ENCODE results near the gene MRPL24. TPM values are rescaled to one million over a fixed set of nuclear protein-coding genes. Genes with fewer than 3 reads are reported as not detected.

Gene MRPL24
- total and polyA plus RNA-seq, 2 of the 4 experiments (the other 2 are of a cell fraction) = 68.8 to 99.5 TPM

DNA sequence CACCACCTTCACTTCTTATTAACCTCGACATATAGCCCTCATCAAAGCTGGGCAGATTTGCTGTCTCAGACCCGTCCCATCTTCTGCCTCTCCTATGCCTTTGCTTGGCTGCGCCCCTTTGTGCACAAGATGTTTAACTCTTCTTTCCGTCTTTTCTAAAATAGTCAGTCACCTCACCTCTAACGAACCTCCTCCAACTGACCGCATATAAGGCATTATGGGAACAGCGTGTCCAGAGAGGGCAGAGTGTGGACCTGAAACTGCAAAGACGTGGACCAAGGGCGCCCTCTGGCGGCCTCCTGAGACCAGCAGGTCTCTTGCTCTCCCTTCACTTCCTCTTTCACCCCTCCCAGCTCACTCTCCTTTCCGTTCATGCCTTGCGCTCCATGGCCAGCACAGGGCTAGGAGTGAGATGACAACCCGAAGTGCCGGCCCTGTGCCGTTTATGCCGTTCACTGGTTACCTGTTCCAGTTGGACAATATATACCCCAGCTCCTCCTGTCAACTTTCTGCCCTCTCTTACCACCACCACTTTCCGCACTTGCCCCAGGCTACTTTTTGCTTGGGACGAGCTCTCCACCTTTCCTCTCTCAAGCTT lies 15.1 kb downstream of the MRPL24 start (continued):
- peak; percentile 96 for TF ChIP-seq RAD21 (IDR thresholded peaks at IDR 0.05; ENCODE audit: low read length)
- no peak for TF ChIP-seq RFX5 (IDR thresholded peaks at IDR 0.05; ENCODE audit: low read depth, low read length)

DNA sequence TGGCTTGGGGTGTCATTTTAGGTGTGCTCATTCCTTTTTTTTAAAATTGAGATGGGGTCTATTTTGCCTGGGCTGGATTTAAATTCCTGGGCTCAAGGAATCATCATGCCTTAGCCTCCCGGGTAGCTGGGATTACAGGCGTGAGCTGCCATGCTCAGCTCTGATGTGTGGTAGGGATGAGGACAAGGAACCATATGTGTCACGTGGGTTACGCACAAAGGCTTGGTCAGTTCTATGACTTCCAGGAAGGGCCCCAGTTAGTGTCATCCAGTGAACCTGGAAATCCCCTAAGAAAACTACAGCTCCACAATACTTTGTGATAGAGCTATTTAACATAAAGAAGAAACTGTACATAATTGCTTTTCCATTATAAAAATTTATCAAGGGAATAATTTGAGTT lies 19.4 kb downstream of the MRPL24 start:
- no peak overlapping the region for H2BK15ac ChIP-seq (ENCODE audit: low read depth, low read length)
- in situ Hi-C loops (cut with MboI; ENCODE audit: low sequenced_read_pairs) = loop anchor here (5.0 kb wide), 1 partner anchor 34 kb away; no protein-coding TSS in a partner anchor
- no TSS peak for BruUV-seq (replicated peaks)
- no peak overlapping the region for H3K4me3 ChIP-seq (ENCODE audit: insufficient read depth, low read depth, low read length)
- H3K9ac ChIP-seq (ENCODE audit: low read depth, low read length) = no peak overlapping the region
- H4K5ac ChIP-seq (ENCODE audit: low read depth, low read length) = no peak overlapping the region
- H3K4me2 ChIP-seq (ENCODE audit: low read depth, low read length) = no peak overlapping the region
- no peak for DNase-seq
- ChIA-PET CTCF (interaction anchor here (2.5 kb wide), 1 partner anchor 32 kb away, joined by 10 read pairs; no protein-coding TSS in a partner anchor), POLR2A (ENCODE audit: unreplicated experiment) (no interaction called here)
- no peak overlapping the region for H3K56ac ChIP-seq (ENCODE audit: extremely low read depth, insufficient read depth, low read length)
- H4K8ac ChIP-seq (ENCODE audit: low read depth in 2 of 2, low read length in 2 of 2) = no peak overlapping the region
- H3K18ac ChIP-seq (ENCODE audit: low read depth, low read length) = no peak overlapping the region
- peaks cover 8 to 49% of the 10 kb centered on the region in 2 experiments; a peak in 3 of 4 replicates for H3K79me1 ChIP-seq (ENCODE audit: low read depth in 1 of 2, low read length in 2 of 2)
- H2BK120ac ChIP-seq (ENCODE audit: low read depth, low read length) = no peak overlapping the region
- dilution Hi-C loops (cut with HindIII; ENCODE audit: low sequenced_read_pairs, unreplicated experiment) = no loop called here
- no peak for ATAC-seq (ENCODE audit: low read depth)
- no peak overlapping the region for H3K4ac ChIP-seq (ENCODE audit: low read depth, low read length)
- H4K20me1 ChIP-seq (ENCODE audit: insufficient read depth, low read length) = peaks cover 33% of the 10 kb centered on the region
- peaks cover 32% of the 10 kb centered on the region for H3K36me3 ChIP-seq (ENCODE audit: control insufficient read depth, insufficient read depth, low read length)
- H2BK20ac ChIP-seq (ENCODE audit: low read depth, low read length) = no peak overlapping the region
- TF ChIP-seq MAZ (IDR thresholded peaks at IDR 0.05; ENCODE audit: borderline replicate concordance, low read depth, low read length) = no peak
- H3K27me3 ChIP-seq (ENCODE audit: control insufficient read depth, insufficient read depth, low read length) = no peaks in the 10 kb centered on the region
- intact Hi-C loops (cut with micrococcal nuclease) = loop anchor here (10.0 kb wide), 2 partner anchors 203 to 217 kb away; partner anchors contain the start of genes LRRC71 and MEF2D
- H3K27ac ChIP-seq (ENCODE audit: insufficient read depth, low read length) = no peak overlapping the region
- H2BK5ac ChIP-seq (ENCODE audit: low read depth, low read length, poor library complexity, severe bottlenecking) = no peak overlapping the region
- no peak overlapping the region for H3K14ac ChIP-seq (replicated peaks; ENCODE audit: low read depth, low read length)
- H3K9me1 ChIP-seq (ENCODE audit: insufficient read depth, low read length) = no peaks in the 10 kb centered on the region
- no peak overlapping the region for H3K23ac ChIP-seq (ENCODE audit: low read depth, low read length)
- H3K9me3 ChIP-seq (ENCODE audit: control insufficient read depth, insufficient read depth, low read length) = no peaks in the 10 kb centered on the region
- H3K4me1 ChIP-seq (ENCODE audit: control insufficient read depth, insufficient read depth, low read length) = peaks cover 3% of the 10 kb centered on the region; the same call in 1 of the 2 replicates
- WGBS, 2 experiments (ENCODE audit: extremely low coverage in 2 of 2, insufficient read length in 1 of 2) = no CpG with 5 or more reads among the region's 4 CpGs
- no peak overlapping the region for H4K91ac ChIP-seq (ENCODE audit: insufficient read depth, low read depth, low read length)
- H2AK5ac ChIP-seq (ENCODE audit: low read depth, low read length) = no peak overlapping the region
- no peak overlapping the region for H2AFZ ChIP-seq (replicated peaks; ENCODE audit: low read length, poor library complexity)
- no peak overlapping the region for H2AK9ac ChIP-seq (replicated peaks; ENCODE audit: low read depth, low read length, poor library complexity)

Measured in IMR-90 (cell line).